HCT116 (cell line): ENCODE data around the gene PLEKHN1. TPM values are rescaled to one million over a fixed set of nuclear protein-coding genes. Genes with fewer than 3 reads are reported as not detected.

Experiments used
- ATAC-seq: fragments of 200-7000 bp; cut with Tn5 transposase; 2 replicates; pipeline ENCODE4 v1.9.1; 2020; ENCODE audit warnings: mild to moderate bottlenecking, moderate library complexity
- BruUV-seq: library from RNA; stranded (reverse); fragments of 400-500 nt; replicated peaks from 2 replicates; lab custom pipeline; 2021; lab: Mats Ljungman, UMichigan
- CTCF ChIA-PET: fragments of 300-600 bp; sonication (Branson Sonifier 250); formaldehyde crosslinking; loops from one replicate; lab custom pipeline; 2021; ENCODE audit warnings: antibody characterized with exemption; lab: Charles Lee
- POLR2A ChIA-PET: fragments of 300-600, 350-600 bp; sonication (Branson Sonifier 250); formaldehyde crosslinking; loops from one replicate; lab custom pipeline; 2021; ENCODE audit warnings: antibody characterized with exemption; lab: Charles Lee
- RAD21 ChIA-PET, 2 experiments: fragments of 300-600 bp; sonication (Branson Sonifier 250); formaldehyde crosslinking; loops; one replicate each; lab custom pipeline; 2023; ENCODE audit warnings: low total read pairs in 2 of 2; ENCODE audit not compliant: uncharacterized antibody in 2 of 2, unreplicated experiment in 2 of 2, low non-redundant PET in 1 of 2; lab: Charles Lee
- DNase-seq: peaks from one replicate; pipeline ENCODE4 v3.0.0-alpha.2; 2010; ENCODE audit warnings: low read depth, low spot score
- H2AFZ ChIP-seq: fragments of 200-600 bp; shearing (Covaris generic), sonication (generic); 2 replicates; pipeline ENCODE4 v1.6.1; 2017; ENCODE audit warnings: low read depth, mixed run types, mixed read lengths, antibody characterized with exemption, low read length; ENCODE audit not compliant: poor library complexity, severe bottlenecking
- H3K27ac ChIP-seq: 2 replicates; pipeline ENCODE4 v1.5.1; 2012; ENCODE audit warnings: low read depth, low read length
- H3K27me3 ChIP-seq: fragments of 200-600 bp; sonication (generic); 2 replicates; pipeline ENCODE4 v1.6.1; 2016; ENCODE audit warnings: mixed run types, low read length, mixed read lengths; ENCODE audit not compliant: insufficient read depth
- H3K36me3 ChIP-seq, 2 experiments: fragments of 200-500 bp in 1 of 2; fragments of 200-600 bp in 1 of 2; sonication (Bioruptor generic) in 1 of 2; sonication (generic) in 1 of 2; 2 replicates each; pipeline versions ENCODE4 v1.5.1 to v1.6.1; 2014 to 2016; ENCODE audit warnings: low read length in 2 of 2, inconsistent platforms in 1 of 2, mixed read lengths in 1 of 2, mixed run types in 1 of 2; ENCODE audit not compliant: insufficient read depth in 2 of 2, control insufficient read depth in 1 of 2
- H3K4me1 ChIP-seq, 2 experiments: fragments of 200-600 bp in 1 of 2; sonication (generic) in 1 of 2; 2 replicates each; pipeline versions ENCODE4 v1.5.1 to v1.6.1; 2012 to 2017; ENCODE audit warnings: low read length in 2 of 2, inconsistent platforms in 1 of 2, mild to moderate bottlenecking in 1 of 2, mixed read lengths in 1 of 2, mixed run types in 1 of 2, moderate library complexity in 1 of 2; ENCODE audit not compliant: insufficient read depth in 2 of 2, control insufficient read depth in 1 of 2
- H3K4me2 ChIP-seq: fragments of 200-600 bp; sonication (generic); 2 replicates; pipeline ENCODE4 v1.6.1; 2017; ENCODE audit warnings: mixed run types, low read length, mixed read lengths
- H3K4me3 ChIP-seq, 2 experiments: fragments of 200-600 bp in 1 of 2; sonication (generic) in 1 of 2; replicated peaks in 1 of 2; 2 replicates each; pipeline ENCODE4 v1.5.1; 2011 to 2016; ENCODE audit warnings: low read length in 2 of 2, control low read depth in 1 of 2, low read depth in 1 of 2, mild to moderate bottlenecking in 1 of 2, mixed read lengths in 1 of 2, mixed run types in 1 of 2
- H3K79me2 ChIP-seq: fragments of 200-600 bp; sonication (generic); 2 replicates; pipeline ENCODE4 v1.6.1; 2017; ENCODE audit warnings: mild to moderate bottlenecking, mixed run types, low read length, moderate library complexity, mixed read lengths; ENCODE audit not compliant: insufficient read depth
- H3K9ac ChIP-seq: fragments of 200-600 bp; sonication (generic); 2 replicates; pipeline ENCODE4 v1.6.1; 2016; ENCODE audit warnings: low read length, mixed read lengths
- H3K9me2 ChIP-seq: fragments of 200-600 bp; sonication (generic), shearing (Covaris generic); 2 replicates; pipeline ENCODE4 v1.6.1; 2017; ENCODE audit warnings: mixed run types, mild to moderate bottlenecking, moderate library complexity; ENCODE audit not compliant: insufficient read depth
- H3K9me3 ChIP-seq, 2 experiments: fragments of 200-500 bp in 1 of 2; fragments of 200-600 bp in 1 of 2; sonication (Bioruptor generic) in 1 of 2; sonication (generic) in 1 of 2; 2 replicates each; pipeline ENCODE4 v1.6.1; 2014 to 2017; ENCODE audit warnings: low read length in 2 of 2, mixed read lengths in 2 of 2, inconsistent platforms in 1 of 2, low read depth in 1 of 2, mild to moderate bottlenecking in 1 of 2, mixed run types in 1 of 2, moderate library complexity in 1 of 2; ENCODE audit not compliant: control insufficient read depth in 1 of 2, insufficient read depth in 1 of 2
- H4K20me1 ChIP-seq: fragments of 200-600 bp; sonication (generic), shearing (Covaris generic); 2 replicates; pipeline ENCODE4 v1.6.1; 2017; ENCODE audit warnings: mixed run types, mild to moderate bottlenecking, moderate library complexity; ENCODE audit not compliant: insufficient read depth
- CBX3 ChIP-seq: IDR thresholded peaks from 2 replicates; pipeline ENCODE4 v1.6.1; 2012; ENCODE audit warnings: low read depth
- CEBPB ChIP-seq: IDR thresholded peaks from 2 replicates; pipeline ENCODE4 v1.6.1; 2012; ENCODE audit warnings: low read depth
- EGR1 ChIP-seq: IDR thresholded peaks from 2 replicates; pipeline ENCODE4 v1.6.1; 2012; ENCODE audit warnings: low read depth
- ELF1 ChIP-seq: IDR thresholded peaks from 2 replicates; pipeline ENCODE4 v1.6.1; 2012; ENCODE audit warnings: low read depth, borderline replicate concordance
- EZH2 ChIP-seq: fragments of 200-600 bp; sonication (generic); IDR thresholded peaks from 2 replicates; pipeline ENCODE4 v1.6.1; 2017; ENCODE audit warnings: antibody characterized with exemption, mixed run types
- EZH2phosphoT487 ChIP-seq: fragments of 200-600 bp; IDR thresholded peaks from 2 replicates; pipeline ENCODE4 v1.6.1; 2018; ENCODE audit warnings: antibody characterized with exemption, borderline replicate concordance
- FOSL1 ChIP-seq: IDR thresholded peaks from 2 replicates; pipeline ENCODE4 v1.6.1; 2012; ENCODE audit warnings: low read depth
- JUND ChIP-seq: IDR thresholded peaks from 2 replicates; pipeline ENCODE4 v1.6.1; 2012
- POLR2A ChIP-seq: IDR thresholded peaks from 2 replicates; pipeline ENCODE4 v1.7.0; 2011; ENCODE audit warnings: borderline replicate concordance; ENCODE audit not compliant: insufficient read depth, insufficient read length; ENCODE audit errors: extremely low read depth
- RAD21 ChIP-seq: IDR thresholded peaks from 2 replicates; pipeline ENCODE4 v1.6.1; 2012; ENCODE audit warnings: low read depth, mild to moderate bottlenecking
- SP1 ChIP-seq: IDR thresholded peaks from 2 replicates; pipeline ENCODE4 v1.6.1; 2012; ENCODE audit warnings: low read depth
- TCF7L2 ChIP-seq: IDR thresholded peaks from 2 replicates; pipeline ENCODE4 v1.7.0; 2011; ENCODE audit warnings: borderline replicate concordance, inconsistent platforms; ENCODE audit not compliant: insufficient read depth, insufficient read length; ENCODE audit errors: extremely low read depth
- YY1 ChIP-seq: IDR thresholded peaks from 2 replicates; pipeline ENCODE4 v1.6.1; 2011; ENCODE audit warnings: low read length, low read depth, moderate library complexity, mild to moderate bottlenecking; ENCODE audit not compliant: insufficient replicate concordance; ENCODE audit errors: extremely low read depth
- ZFX ChIP-seq: fragments of 450-650 bp; IDR thresholded peaks from 2 replicates; pipeline ENCODE4 v1.6.1; 2017
- ZNF274 ChIP-seq: fragments of 200-500 bp; sonication (Bioruptor generic); IDR thresholded peaks from 2 replicates; pipeline ENCODE4 v1.6.1; 2014; ENCODE audit warnings: mild to moderate bottlenecking, low read depth, low read length, inconsistent platforms
- intact Hi-C: fragments of 100-400 bp; cut with micrococcal nuclease; formaldehyde crosslinking; loops from 2 replicates; pipeline ENCODE4 v1.10.0; 2022
- total RNA-seq: library from RNA; stranded (reverse); gene quantifications from one replicate; pipeline ENCODE4 v1.2.1, GENCODE V29; 2021; ENCODE audit not compliant: unreplicated experiment
- TF ChIP-seq, protein P1 (sequence below): IDR thresholded peaks from 2 replicates; pipeline ENCODE4 v1.6.1; 2012
- TF ChIP-seq, protein P2 (sequence below), 3 experiments: fragments of 200-600 bp in 1 of 3; sonication (generic) in 1 of 3; IDR thresholded peaks in 2 of 3; conservative IDR thresholded peaks in 1 of 3; 2 replicates each; pipeline ENCODE4 v1.5.1; 2012 to 2017; ENCODE audit warnings: low read depth in 2 of 3, low read length in 2 of 3, antibody characterized with exemption in 1 of 3, borderline replicate concordance in 1 of 3, control low read depth in 1 of 3, mild to moderate bottlenecking in 1 of 3, mixed read lengths in 1 of 3, mixed run types in 1 of 3, moderate library complexity in 1 of 3; ENCODE audit not compliant: insufficient read depth in 1 of 3
- TF ChIP-seq, protein P3 (sequence below): IDR thresholded peaks from 2 replicates; pipeline ENCODE4 v1.6.1; 2012
- TF ChIP-seq, protein P4 (sequence below): IDR thresholded peaks from 2 replicates; pipeline ENCODE4 v1.6.1; 2011; ENCODE audit warnings: mild to moderate bottlenecking, low read length, moderate library complexity; ENCODE audit not compliant: insufficient replicate concordance; ENCODE audit errors: extremely low read depth

The PLEKHN1 gene
- total RNA-seq, 1 experiment from 2014 or later, result 11.6 TPM

DNA sequence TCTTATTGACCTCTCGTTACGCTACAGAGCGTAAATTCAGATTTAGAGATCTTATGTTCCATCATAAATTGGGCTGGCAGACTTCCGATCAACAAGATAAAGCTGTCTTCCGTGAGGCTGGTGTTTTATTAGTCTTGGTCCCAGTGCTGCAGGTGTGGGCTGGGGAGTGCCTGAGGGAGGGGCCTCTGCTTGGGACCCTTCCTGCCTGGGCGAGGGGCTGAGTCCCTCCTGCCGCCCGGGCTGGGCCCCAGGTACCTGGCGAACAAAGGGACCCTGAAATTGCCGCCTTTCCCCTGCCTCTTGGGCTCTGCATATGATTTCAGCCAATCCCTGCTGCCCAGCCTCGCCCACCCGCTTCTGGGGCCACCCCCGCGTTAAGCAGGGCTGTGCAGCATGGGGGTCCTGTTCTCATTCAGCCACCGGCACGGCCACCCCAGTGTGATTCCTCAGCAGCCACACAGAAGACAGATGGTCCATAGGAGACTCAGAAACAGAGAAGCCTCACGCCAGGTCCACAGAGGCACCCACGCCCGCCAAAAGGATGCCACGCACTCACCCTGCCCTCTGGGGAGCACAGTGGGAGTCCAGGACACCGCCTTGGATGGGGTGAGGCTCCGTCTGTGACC is 48.7 kb upstream of the PLEKHN1 start:
- RAD21 ChIA-PET, result no interaction called here
- no peak overlapping the region for H3K4me2 ChIP-seq
- no peak overlapping the region for H3K27ac ChIP-seq
- ATAC-seq (no peak), DNase-seq (no peak)
- H3K4me1 ChIP-seq, result peaks cover 21 to 23% of the 10 kb centered on the region in 2 experiments
- H3K27me3 ChIP-seq, result peaks cover 37% of the 10 kb centered on the region; the same call in 1 of the 2 replicates
- CTCF ChIA-PET, result no interaction called here
- no peaks in the 10 kb centered on the region for H3K79me2 ChIP-seq
- no peaks in the 10 kb centered on the region for H3K9me2 ChIP-seq
- no peak for TF ChIP-seq EGR1
- no peak for TF ChIP-seq CBX3
- TF ChIP-seq SP1, result no peak
- TF ChIP-seq POLR2A, result no peak
- TF ChIP-seq JUND, result no peak
- no peak for TF ChIP-seq EZH2
- TF ChIP-seq ZNF274, result no peak
- TF ChIP-seq FOSL1, result no peak
- TF ChIP-seq RAD21, result no peak
- no peak for TF ChIP-seq YY1
- TF ChIP-seq ELF1, result no peak
- TF ChIP-seq, protein P1, sequence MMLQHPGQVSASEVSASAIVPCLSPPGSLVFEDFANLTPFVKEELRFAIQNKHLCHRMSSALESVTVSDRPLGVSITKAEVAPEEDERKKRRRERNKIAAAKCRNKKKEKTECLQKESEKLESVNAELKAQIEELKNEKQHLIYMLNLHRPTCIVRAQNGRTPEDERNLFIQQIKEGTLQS, result no peak
- no peak for TF ChIP-seq EZH2phosphoT487
- TF ChIP-seq, protein P2, sequence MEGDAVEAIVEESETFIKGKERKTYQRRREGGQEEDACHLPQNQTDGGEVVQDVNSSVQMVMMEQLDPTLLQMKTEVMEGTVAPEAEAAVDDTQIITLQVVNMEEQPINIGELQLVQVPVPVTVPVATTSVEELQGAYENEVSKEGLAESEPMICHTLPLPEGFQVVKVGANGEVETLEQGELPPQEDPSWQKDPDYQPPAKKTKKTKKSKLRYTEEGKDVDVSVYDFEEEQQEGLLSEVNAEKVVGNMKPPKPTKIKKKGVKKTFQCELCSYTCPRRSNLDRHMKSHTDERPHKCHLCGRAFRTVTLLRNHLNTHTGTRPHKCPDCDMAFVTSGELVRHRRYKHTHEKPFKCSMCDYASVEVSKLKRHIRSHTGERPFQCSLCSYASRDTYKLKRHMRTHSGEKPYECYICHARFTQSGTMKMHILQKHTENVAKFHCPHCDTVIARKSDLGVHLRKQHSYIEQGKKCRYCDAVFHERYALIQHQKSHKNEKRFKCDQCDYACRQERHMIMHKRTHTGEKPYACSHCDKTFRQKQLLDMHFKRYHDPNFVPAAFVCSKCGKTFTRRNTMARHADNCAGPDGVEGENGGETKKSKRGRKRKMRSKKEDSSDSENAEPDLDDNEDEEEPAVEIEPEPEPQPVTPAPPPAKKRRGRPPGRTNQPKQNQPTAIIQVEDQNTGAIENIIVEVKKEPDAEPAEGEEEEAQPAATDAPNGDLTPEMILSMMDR (IDR thresholded peaks at IDR 0.05 in 2 of 3, conservative IDR thresholded peaks at IDR 0.05 in 1 of 3; ENCODE audit: borderline replicate concordance in 1 of 3, insufficient read depth in 1 of 3, low read depth in 2 of 3, low read length in 2 of 3), result no peak
- TF ChIP-seq, protein P3, sequence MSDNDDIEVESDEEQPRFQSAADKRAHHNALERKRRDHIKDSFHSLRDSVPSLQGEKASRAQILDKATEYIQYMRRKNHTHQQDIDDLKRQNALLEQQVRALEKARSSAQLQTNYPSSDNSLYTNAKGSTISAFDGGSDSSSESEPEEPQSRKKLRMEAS, result no peak
- TF ChIP-seq CEBPB, result no peak
- TF ChIP-seq TCF7L2, result no peak
- TF ChIP-seq, protein P4, sequence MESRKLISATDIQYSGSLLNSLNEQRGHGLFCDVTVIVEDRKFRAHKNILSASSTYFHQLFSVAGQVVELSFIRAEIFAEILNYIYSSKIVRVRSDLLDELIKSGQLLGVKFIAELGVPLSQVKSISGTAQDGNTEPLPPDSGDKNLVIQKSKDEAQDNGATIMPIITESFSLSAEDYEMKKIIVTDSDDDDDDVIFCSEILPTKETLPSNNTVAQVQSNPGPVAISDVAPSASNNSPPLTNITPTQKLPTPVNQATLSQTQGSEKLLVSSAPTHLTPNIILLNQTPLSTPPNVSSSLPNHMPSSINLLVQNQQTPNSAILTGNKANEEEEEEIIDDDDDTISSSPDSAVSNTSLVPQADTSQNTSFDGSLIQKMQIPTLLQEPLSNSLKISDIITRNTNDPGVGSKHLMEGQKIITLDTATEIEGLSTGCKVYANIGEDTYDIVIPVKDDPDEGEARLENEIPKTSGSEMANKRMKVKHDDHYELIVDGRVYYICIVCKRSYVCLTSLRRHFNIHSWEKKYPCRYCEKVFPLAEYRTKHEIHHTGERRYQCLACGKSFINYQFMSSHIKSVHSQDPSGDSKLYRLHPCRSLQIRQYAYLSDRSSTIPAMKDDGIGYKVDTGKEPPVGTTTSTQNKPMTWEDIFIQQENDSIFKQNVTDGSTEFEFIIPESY, result no peak
- no peak for TF ChIP-seq ZFX
- intact Hi-C loops, result no loop called here
- POLR2A ChIA-PET, result no interaction called here
- no peak overlapping the region for H2AFZ ChIP-seq
- H3K9ac ChIP-seq, result no peak overlapping the region
- H3K36me3 ChIP-seq, result no peaks in the 10 kb centered on the region
- no peaks in the 10 kb centered on the region for H3K9me3 ChIP-seq
- no peaks in the 10 kb centered on the region for H4K20me1 ChIP-seq
- BruUV-seq, result no TSS peak
- no peak overlapping the region for H3K4me3 ChIP-seq
